Activated effector memory CD4-positive, alpha-beta T cell treated with anti-CD3 and anti-CD28 coated beads, Interleukin-2, amount 50 U/mL, for 16 hours (primary cell): ENCODE measurements around the gene RFC4.
"Not testable (repeated sequence)": the region's sequence is repeated elsewhere in the genome, so short reads cannot be mapped to it uniquely, and the experiment has no call there.

Experiments used
- DNase-seq: peaks from one replicate; pipeline ENCODE4 v3.0.0-alpha.2; 2020

RFC4 gene

GRCh38 chr3:186824430-186825139 lies 18.3 kb upstream of the RFC4 start:
- DNase-seq, result no peak

- DNase-seq, result no peak
Measured at GRCh38 chr3:186823386-186823785, 17.1 kb upstream of the RFC4 start.

GRCh38 chr3:186822388-186822759 lies 16.1 kb upstream of the RFC4 start:
- not testable (repeated sequence) for DNase-seq

- DNase-seq, result no peak
Measured at GRCh38 chr3:186821429-186822387, 15.4 kb upstream of the RFC4 start.

GRCh38 chr3:186818956-186819355 lies 12.7 kb upstream of the RFC4 start:
- DNase-seq, result no peak

GRCh38 chr3:186818516-186818915 lies 12.2 kb upstream of the RFC4 start:
- no peak for DNase-seq

GRCh38 chr3:186815435-186815834 lies 9.2 kb upstream of the RFC4 start:
- no peak for DNase-seq

- DNase-seq, result no peak
Measured at GRCh38 chr3:186814100-186814499, 7.8 kb upstream of the RFC4 start.

- not testable (repeated sequence) for DNase-seq
Measured at GRCh38 chr3:186811313-186811712, 5.0 kb upstream of the RFC4 start.

- no peak for DNase-seq
Measured at GRCh38 chr3:186810336-186810996, 4.2 kb upstream of the RFC4 start.

GRCh38 chr3:186807231-186807630 lies 949 bp upstream of the RFC4 start:
- DNase-seq, result no peak

GRCh38 chr3:186803447-186803846 lies 2.8 kb downstream of the RFC4 start:
- not testable (repeated sequence) for DNase-seq

- DNase-seq, result no peak
Measured at GRCh38 chr3:186802701-186803100, 3.6 kb downstream of the RFC4 start.

- no peak for DNase-seq
Measured at GRCh38 chr3:186800285-186800684, 6.0 kb downstream of the RFC4 start.

- DNase-seq, result no peak
Measured at GRCh38 chr3:186798239-186798874, 7.9 kb downstream of the RFC4 start.

GRCh38 chr3:186790261-186790981 lies 15.9 kb downstream of the RFC4 start:
- DNase-seq, result no peak

GRCh38 chr3:186789554-186790260 lies 16.6 kb downstream of the RFC4 start:
- DNase-seq, result no peak

- DNase-seq, result no peak
Measured at GRCh38 chr3:186788482-186789370, 17.6 kb downstream of the RFC4 start.

- DNase-seq, result no peak
Measured at GRCh38 chr3:186787642-186788481, 18.4 kb downstream of the RFC4 start.

GRCh38 chr3:186786922-186787321 lies 19.4 kb downstream of the RFC4 start:
- DNase-seq, result no peak
